Fibroblast of lung (primary cell): ENCODE measurements around the gene ITGBL1.

ENCODE experiments used
- CTCF ChIP-seq, 2 donors: IDR thresholded peaks in 1 of 2; conservative IDR thresholded peaks in 1 of 2; 1 replicate in 1 of 2; 2 replicates in 1 of 2; pipeline ENCODE4 v1.5.1; 2011 to 2012; ENCODE audit warnings: low read length in 2 of 2, control low read depth in 1 of 2, inconsistent platforms in 1 of 2, low read depth in 1 of 2, mild to moderate bottlenecking in 1 of 2
- EZH2 ChIP-seq: IDR thresholded peaks from 2 replicates; pipeline ENCODE4 v1.5.1; 2012; ENCODE audit warnings: low read length, control low read depth, mild to moderate bottlenecking; ENCODE audit errors: missing control alignments

GRCh38 chr13:101690871-101691270 is 238.4 kb downstream of the ITGBL1 start:
- TF ChIP-seq CTCF (conservative IDR thresholded peaks at IDR 0.05 in 1 of 2, IDR thresholded peaks at IDR 0.05 in 1 of 2; ENCODE audit: low read depth in 1 of 2, low read length in 2 of 2): no peak
- no peak for TF ChIP-seq EZH2
